Uterus (tissue), 4 donors: ENCODE data around the gene PHACTR2. TPM values are rescaled to one million over a fixed set of nuclear protein-coding genes. Genes with fewer than 3 reads are reported as not detected.
"Not testable (repeated sequence)": the region's sequence is repeated elsewhere in the genome, so short reads cannot be mapped to it uniquely, and the experiment has no call there.

ENCODE experiments used
- DNase-seq, 2 donors: peaks; one replicate each; pipeline ENCODE4 v3.0.0-alpha.2; 2019 to 2020
- H3K27ac ChIP-seq, 2 donors: fragments of 200-600 bp; sonication (generic); 1 replicate in 1 of 2; 2 replicates in 1 of 2; pipeline ENCODE4 v1.5.1; 2016 to 2018
- H3K27me3 ChIP-seq, 2 donors: fragments of 200-600 bp; sonication (generic); one replicate each; pipeline ENCODE4 v1.5.1; 2018 to 2019; ENCODE audit warnings: control low read depth in 1 of 2
- H3K36me3 ChIP-seq, 2 donors: fragments of 200-600 bp; sonication (generic); one replicate each; pipeline ENCODE4 v1.5.1; 2019; ENCODE audit warnings: control low read depth in 1 of 2
- H3K4me1 ChIP-seq, 2 donors: fragments of 200-600 bp; sonication (generic); one replicate each; pipeline ENCODE4 v1.5.1; 2018 to 2019; ENCODE audit warnings: control low read depth in 1 of 2
- H3K4me3 ChIP-seq, 2 donors: fragments of 200-600 bp; sonication (generic); 1 replicate in 1 of 2; 2 replicates in 1 of 2; pipeline ENCODE4 v1.5.1; 2018 to 2019; ENCODE audit warnings: mild to moderate bottlenecking in 1 of 2
- H3K9me3 ChIP-seq, 2 donors: fragments of 200-600 bp; sonication (generic); one replicate each; pipeline ENCODE4 v1.5.1; 2019; ENCODE audit warnings: control low read depth in 1 of 2
- CTCF ChIP-seq, 4 experiments: fragments of 200-600 bp in 2 of 4; fragments of 450-650 bp in 2 of 4; sonication (generic) in 2 of 4; IDR thresholded peaks; one replicate each; pipeline ENCODE4 v1.5.1; 2016 to 2019; ENCODE audit warnings: antibody characterized with exemption in 4 of 4, mild to moderate bottlenecking in 2 of 4, moderate library complexity in 1 of 4
- POLR2A ChIP-seq, 2 donors: fragments of 450-650 bp; IDR thresholded peaks; one replicate each; pipeline ENCODE4 v1.6.1; 2016; ENCODE audit warnings: antibody characterized with exemption in 2 of 2, mild to moderate bottlenecking in 1 of 2, moderate library complexity in 1 of 2
- intact Hi-C: fragments of 100-400 bp; cut with DNase I; formaldehyde crosslinking; loops from one replicate; pipeline ENCODE4 v1.15.1; 2023; ENCODE audit warnings: low total_unique reads
- total RNA-seq, 4 donors: library from RNA; depleted of rRNA in 3 of 4; stranded (reverse); fragments of >200 nt in 3 of 4; gene quantifications; one replicate each; pipeline versions ENCODE4 v1.1.0 to v1.2.4, GENCODE V29; 2014 to 2023
- donor health status: DM: yes; HTN: yes; CAD: no.

The PHACTR2 gene
- total RNA-seq, 4 donors from 2014 or later = 78.2 to 145 (median 90.1) TPM

- Histone ChIP-seq H3K27ac (no peak overlapping the region), H3K4me3 (no peak overlapping the region), H3K4me1 (no peaks in the 10 kb centered on the region), H3K36me3 (no peaks in the 10 kb centered on the region), H3K9me3 (no peaks in the 10 kb centered on the region), H3K27me3 (no peaks in the 10 kb centered on the region)
- intact Hi-C loops = no loop called here
- no peak for TF ChIP-seq POLR2A (IDR thresholded peaks at IDR 0.05)
- TF ChIP-seq CTCF (IDR thresholded peaks at IDR 0.05) = no peak
- DNase-seq = no peak
These were observed 56.9 kb downstream of the PHACTR2 start for GRCh38 chr6:143734641-143735063.

GRCh38 chr6:143738072-143738690 is 60.4 kb downstream of the PHACTR2 start:
- H3K4me3 ChIP-seq, H3K36me3 ChIP-seq, DNase-seq, H3K4me1 ChIP-seq, intact Hi-C loops, H3K27ac ChIP-seq, H3K9me3 ChIP-seq, H3K27me3 ChIP-seq: not testable (repeated sequence)

- Histone ChIP-seq H3K4me3 (no peak overlapping the region), H3K27me3 (no peaks in the 10 kb centered on the region), H3K36me3 (no peaks in the 10 kb centered on the region), H3K4me1 (peaks cover 0 to 2% of the 10 kb centered on the region in 2 donors), H3K27ac (no peak overlapping the region), H3K9me3 (no peaks in the 10 kb centered on the region)
- DNase-seq = no peak
- intact Hi-C loops = no loop called here
- TF ChIP-seq POLR2A (IDR thresholded peaks at IDR 0.05) = no peak
- no peak for TF ChIP-seq CTCF (IDR thresholded peaks at IDR 0.05)
These were observed 61.6 kb downstream of the PHACTR2 start for GRCh38 chr6:143739341-143739851.

- H3K9me3 ChIP-seq = no peaks in the 10 kb centered on the region
These were observed 62.4 kb downstream of the PHACTR2 start for GRCh38 chr6:143740213-143740612.

GRCh38 chr6:143741480-143741879 is 63.7 kb downstream of the PHACTR2 start:
- H3K9me3 ChIP-seq = no peaks in the 10 kb centered on the region
- no peaks in the 10 kb centered on the region for H3K36me3 ChIP-seq
- intact Hi-C loops = no loop called here
- H3K4me1 ChIP-seq = peaks cover 10 to 13% of the 10 kb centered on the region in 2 donors
- TF ChIP-seq POLR2A (IDR thresholded peaks at IDR 0.05) (no peak), CTCF (IDR thresholded peaks at IDR 0.05) (no peak)
- DNase-seq = no peak
- no peak overlapping the region for H3K4me3 ChIP-seq
- H3K27ac ChIP-seq = no peak overlapping the region
- no peaks in the 10 kb centered on the region for H3K27me3 ChIP-seq

More at GRCh38 chr6:143740213-143740612, 62.4 kb downstream of the PHACTR2 start:
- intact Hi-C loops = no loop called here
- Histone ChIP-seq H3K4me1 (peaks cover 3 to 10% of the 10 kb centered on the region in 2 donors), H3K4me3 (no peak overlapping the region), H3K27me3 (no peaks in the 10 kb centered on the region), H3K27ac (no peak overlapping the region), H3K36me3 (no peaks in the 10 kb centered on the region)
- no peak for DNase-seq
- TF ChIP-seq CTCF (IDR thresholded peaks at IDR 0.05) = no peak
